ENCODE data around the gene GOLIM4.

Gene GOLIM4

GRCh38 chr3:167978486-167978885, 117.2 kb downstream of the GOLIM4 start:
- Histone ChIP-seq H3K4me3 (ENCODE audit: insufficient read depth, low read depth, low read length, poor library complexity, severe bottlenecking) (no peak overlapping the region), H3K36me3 (ENCODE audit: control insufficient read depth, insufficient read depth, low read length) (no peaks in the 10 kb centered on the region), H3K27me3 (replicated peaks; ENCODE audit: control insufficient read depth, insufficient read depth, low read length, poor library complexity, severe bottlenecking) (no peaks in the 10 kb centered on the region), H3K9me3 (ENCODE audit: control insufficient read depth, low read length) (no peaks in the 10 kb centered on the region), H3K27ac (ENCODE audit: insufficient read depth, low read length, poor library complexity, severe bottlenecking) (no peak overlapping the region), H3K4me1 (ENCODE audit: control insufficient read depth, insufficient read depth, low read length, poor library complexity, severe bottlenecking) (no peaks in the 10 kb centered on the region)
- DNase-seq, result no peak

- no peaks in the 10 kb centered on the region for H3K9me3 ChIP-seq (ENCODE audit: control insufficient read depth, low read length)
- H3K27ac ChIP-seq (ENCODE audit: insufficient read depth, low read length, poor library complexity, severe bottlenecking), result no peak overlapping the region
- no peaks in the 10 kb centered on the region for H3K27me3 ChIP-seq (replicated peaks; ENCODE audit: control insufficient read depth, insufficient read depth, low read length, poor library complexity, severe bottlenecking)
- H3K4me1 ChIP-seq (ENCODE audit: control insufficient read depth, insufficient read depth, low read length, poor library complexity, severe bottlenecking), result no peaks in the 10 kb centered on the region
- no peak overlapping the region for H3K4me3 ChIP-seq (ENCODE audit: insufficient read depth, low read depth, low read length, poor library complexity, severe bottlenecking)
- DNase-seq, result no peak
- H3K36me3 ChIP-seq (ENCODE audit: control insufficient read depth, insufficient read depth, low read length), result no peaks in the 10 kb centered on the region
These were observed 117.7 kb downstream of the GOLIM4 start for GRCh38 chr3:167978071-167978470.

GRCh38 chr3:167976516-167977361, 119.0 kb downstream of the GOLIM4 start:
- Histone ChIP-seq H3K9me3 (ENCODE audit: control insufficient read depth, low read length) (no peaks in the 10 kb centered on the region), H3K4me1 (ENCODE audit: control insufficient read depth, insufficient read depth, low read length, poor library complexity, severe bottlenecking) (no peaks in the 10 kb centered on the region), H3K27ac (ENCODE audit: insufficient read depth, low read length, poor library complexity, severe bottlenecking) (no peak overlapping the region), H3K27me3 (replicated peaks; ENCODE audit: control insufficient read depth, insufficient read depth, low read length, poor library complexity, severe bottlenecking) (no peaks in the 10 kb centered on the region), H3K4me3 (ENCODE audit: insufficient read depth, low read depth, low read length, poor library complexity, severe bottlenecking) (no peak overlapping the region), H3K36me3 (ENCODE audit: control insufficient read depth, insufficient read depth, low read length) (no peaks in the 10 kb centered on the region)
- DNase-seq, result no peak

GRCh38 chr3:167973901-167974300, 121.8 kb downstream of the GOLIM4 start:
- H3K36me3 ChIP-seq (ENCODE audit: control insufficient read depth, insufficient read depth, low read length), result no peaks in the 10 kb centered on the region

GRCh38 chr3:167973046-167973445, 122.7 kb downstream of the GOLIM4 start:
- DNase-seq, result no peak
- no peaks in the 10 kb centered on the region for H3K9me3 ChIP-seq (ENCODE audit: control insufficient read depth, low read length)
- no peaks in the 10 kb centered on the region for H3K27me3 ChIP-seq (replicated peaks; ENCODE audit: control insufficient read depth, insufficient read depth, low read length, poor library complexity, severe bottlenecking)
- no peaks in the 10 kb centered on the region for H3K4me1 ChIP-seq (ENCODE audit: control insufficient read depth, insufficient read depth, low read length, poor library complexity, severe bottlenecking)
- H3K4me3 ChIP-seq (ENCODE audit: insufficient read depth, low read depth, low read length, poor library complexity, severe bottlenecking), result no peak overlapping the region
- no peak overlapping the region for H3K27ac ChIP-seq (ENCODE audit: insufficient read depth, low read length, poor library complexity, severe bottlenecking)
- H3K36me3 ChIP-seq (ENCODE audit: control insufficient read depth, insufficient read depth, low read length), result no peaks in the 10 kb centered on the region

More at GRCh38 chr3:167973901-167974300, 121.8 kb downstream of the GOLIM4 start:
- no peaks in the 10 kb centered on the region for H3K9me3 ChIP-seq (ENCODE audit: control insufficient read depth, low read length)
- H3K4me3 ChIP-seq (ENCODE audit: insufficient read depth, low read depth, low read length, poor library complexity, severe bottlenecking), result no peak overlapping the region
- H3K4me1 ChIP-seq (ENCODE audit: control insufficient read depth, insufficient read depth, low read length, poor library complexity, severe bottlenecking), result no peaks in the 10 kb centered on the region
- no peak for DNase-seq
- no peak overlapping the region for H3K27ac ChIP-seq (ENCODE audit: insufficient read depth, low read length, poor library complexity, severe bottlenecking)
- no peaks in the 10 kb centered on the region for H3K27me3 ChIP-seq (replicated peaks; ENCODE audit: control insufficient read depth, insufficient read depth, low read length, poor library complexity, severe bottlenecking)

- DNase-seq, result no peak
- Histone ChIP-seq H3K9me3 (ENCODE audit: control insufficient read depth, low read length) (no peaks in the 10 kb centered on the region), H3K4me1 (ENCODE audit: control insufficient read depth, insufficient read depth, low read length, poor library complexity, severe bottlenecking) (no peaks in the 10 kb centered on the region), H3K36me3 (ENCODE audit: control insufficient read depth, insufficient read depth, low read length) (no peaks in the 10 kb centered on the region), H3K27ac (ENCODE audit: insufficient read depth, low read length, poor library complexity, severe bottlenecking) (no peak overlapping the region), H3K4me3 (ENCODE audit: insufficient read depth, low read depth, low read length, poor library complexity, severe bottlenecking) (no peak overlapping the region), H3K27me3 (replicated peaks; ENCODE audit: control insufficient read depth, insufficient read depth, low read length, poor library complexity, severe bottlenecking) (no peaks in the 10 kb centered on the region)
These were observed 123.2 kb downstream of the GOLIM4 start for GRCh38 chr3:167972502-167972901.

GRCh38 chr3:167969548-167969947, 126.2 kb downstream of the GOLIM4 start:
- H3K9me3 ChIP-seq (ENCODE audit: control insufficient read depth, low read length), result no peaks in the 10 kb centered on the region
- H3K27me3 ChIP-seq (replicated peaks; ENCODE audit: control insufficient read depth, insufficient read depth, low read length, poor library complexity, severe bottlenecking), result no peaks in the 10 kb centered on the region
- no peak overlapping the region for H3K4me3 ChIP-seq (ENCODE audit: insufficient read depth, low read depth, low read length, poor library complexity, severe bottlenecking)
- H3K36me3 ChIP-seq (ENCODE audit: control insufficient read depth, insufficient read depth, low read length), result no peaks in the 10 kb centered on the region
- H3K4me1 ChIP-seq (ENCODE audit: control insufficient read depth, insufficient read depth, low read length, poor library complexity, severe bottlenecking), result no peaks in the 10 kb centered on the region
- no peak for DNase-seq
- H3K27ac ChIP-seq (ENCODE audit: insufficient read depth, low read length, poor library complexity, severe bottlenecking), result no peak overlapping the region

GRCh38 chr3:167967257-167968036, 128.3 kb downstream of the GOLIM4 start:
- H3K4me1 ChIP-seq (ENCODE audit: control insufficient read depth, insufficient read depth, low read length, poor library complexity, severe bottlenecking), result no peaks in the 10 kb centered on the region
- no peak overlapping the region for H3K4me3 ChIP-seq (ENCODE audit: insufficient read depth, low read depth, low read length, poor library complexity, severe bottlenecking)
- no peak overlapping the region for H3K27ac ChIP-seq (ENCODE audit: insufficient read depth, low read length, poor library complexity, severe bottlenecking)
- H3K9me3 ChIP-seq (ENCODE audit: control insufficient read depth, low read length), result no peaks in the 10 kb centered on the region
- no peak for DNase-seq
- no peaks in the 10 kb centered on the region for H3K36me3 ChIP-seq (ENCODE audit: control insufficient read depth, insufficient read depth, low read length)
- no peaks in the 10 kb centered on the region for H3K27me3 ChIP-seq (replicated peaks; ENCODE audit: control insufficient read depth, insufficient read depth, low read length, poor library complexity, severe bottlenecking)
